GM19452 (cell line): ENCODE measurements around the gene CAPN11.
"Not testable (repeated sequence)": the region's sequence is repeated elsewhere in the genome, so short reads cannot be mapped to it uniquely, and the experiment has no call there.

ENCODE experiments used
- ATAC-seq: cut with Tn5 transposase; IDR thresholded peaks from one replicate; pipeline ENCODE4 v1.9.1; 2021; ENCODE audit not compliant: unreplicated experiment

Gene CAPN11

DNA sequence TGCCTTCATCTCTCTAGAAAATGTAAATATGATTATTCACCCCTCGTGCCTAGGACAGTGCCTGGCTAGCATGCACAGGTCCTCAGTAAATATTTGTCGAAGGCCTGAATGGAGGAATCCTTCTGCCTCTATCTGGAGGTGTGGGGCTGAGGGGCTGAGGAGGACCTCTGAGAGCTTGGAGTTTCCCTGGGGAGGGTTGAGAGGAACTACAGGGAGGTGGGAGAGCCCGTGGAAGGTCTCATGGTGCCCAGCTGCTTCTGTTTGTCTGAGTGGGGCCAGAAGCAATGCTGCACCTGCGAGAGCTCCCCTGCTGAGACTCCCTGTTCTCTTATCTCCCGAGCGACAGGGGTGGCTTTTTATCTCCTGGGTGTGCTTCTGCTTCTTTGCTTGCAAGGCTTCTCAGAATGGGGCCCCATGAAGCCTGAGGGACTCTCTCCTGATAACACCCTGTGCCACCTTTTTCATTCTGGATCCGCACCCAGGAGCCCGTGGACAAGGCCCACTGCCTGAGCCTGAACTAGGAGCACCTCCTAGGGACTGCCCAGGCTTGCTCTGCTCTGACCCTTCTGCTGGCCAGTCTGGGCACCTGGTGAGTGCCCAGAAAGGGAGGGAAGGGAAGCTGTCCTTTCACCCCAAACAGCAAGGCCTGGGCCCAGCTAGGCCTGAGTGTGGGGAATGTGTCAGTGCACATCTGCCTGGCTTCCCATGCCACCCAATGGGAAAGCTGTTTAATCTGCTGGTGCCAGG lies 67.1 kb downstream of the CAPN11 start:
- ATAC-seq, result no peak

GRCh38 chr6:44226368-44227147 lies 67.9 kb downstream of the CAPN11 start:
- ATAC-seq, result no peak

GRCh38 chr6:44227148-44227793 lies 68.7 kb downstream of the CAPN11 start:
- ATAC-seq, result no peak

DNA sequence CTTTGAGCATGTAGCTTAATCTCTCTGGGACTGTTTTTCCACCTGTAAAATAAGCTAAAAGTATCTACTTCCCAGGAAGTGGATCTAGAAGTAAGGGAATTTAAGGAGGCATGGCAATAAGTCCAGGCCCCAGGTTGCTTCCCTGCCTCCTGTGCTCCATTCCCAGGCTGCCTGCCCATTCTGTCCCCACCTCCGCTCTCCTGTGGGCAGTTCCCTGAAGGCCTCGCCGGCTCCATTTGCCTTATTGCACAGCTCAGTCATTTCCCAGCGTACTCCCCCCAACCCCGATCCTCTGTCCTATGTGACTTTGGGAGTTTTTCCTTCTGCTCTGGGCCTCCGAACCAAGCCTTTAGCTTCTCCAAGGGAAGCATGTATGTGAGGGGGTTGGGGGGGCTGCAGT lies 69.4 kb downstream of the CAPN11 start:
- no peak for ATAC-seq

GRCh38 chr6:44228433-44228832 lies 69.8 kb downstream of the CAPN11 start:
- no peak for ATAC-seq

DNA sequence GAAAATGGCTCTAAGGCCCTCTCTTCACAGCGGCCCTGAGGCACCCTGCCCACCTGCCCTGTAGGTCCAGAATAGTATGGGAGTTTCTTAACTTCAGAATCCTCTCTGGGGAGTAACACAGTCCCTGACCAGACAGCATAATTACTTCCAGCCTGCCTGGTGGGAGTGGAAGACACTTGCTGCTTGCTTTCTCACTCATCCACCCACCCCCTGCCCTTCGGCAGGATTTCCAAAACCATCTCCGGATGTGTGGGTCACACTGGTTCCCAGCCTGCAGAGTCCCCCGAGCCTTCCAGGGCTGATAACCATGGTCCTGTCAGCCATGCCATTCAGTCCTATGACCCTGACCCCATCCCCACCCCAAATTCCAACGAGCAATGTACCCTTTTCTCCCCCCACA lies 70.2 kb downstream of the CAPN11 start:
- no peak for ATAC-seq

DNA sequence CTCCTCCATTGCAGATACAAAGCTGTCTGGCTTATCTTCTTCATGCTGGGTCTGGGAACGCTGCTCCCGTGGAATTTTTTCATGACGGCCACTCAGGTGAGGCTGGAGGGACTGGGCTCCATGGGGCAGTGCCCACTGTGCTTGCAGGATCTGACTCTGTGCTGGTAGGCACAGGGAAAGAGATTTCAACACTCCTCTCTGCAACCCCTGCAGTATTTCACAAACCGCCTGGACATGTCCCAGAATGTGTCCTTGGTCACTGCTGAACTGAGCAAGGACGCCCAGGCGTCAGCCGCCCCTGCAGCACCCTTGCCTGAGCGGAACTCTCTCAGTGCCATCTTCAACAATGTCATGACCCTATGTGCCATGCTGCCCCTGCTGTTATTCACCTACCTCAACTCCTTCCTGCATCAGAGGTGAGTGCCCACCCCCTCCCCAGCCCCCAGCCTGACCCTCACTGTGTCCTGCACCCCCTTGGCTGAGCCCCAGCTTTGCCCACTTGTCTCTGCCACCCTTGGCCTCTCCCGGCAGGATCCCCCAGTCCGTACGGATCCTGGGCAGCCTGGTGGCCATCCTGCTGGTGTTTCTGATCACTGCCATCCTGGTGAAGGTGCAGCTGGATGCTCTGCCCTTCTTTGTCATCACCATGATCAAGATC lies 70.9 kb downstream of the CAPN11 start:
- no peak for ATAC-seq

- ATAC-seq, result no peak
Observed at GRCh38 chr6:44230034-44230675, 71.5 kb downstream of the CAPN11 start.

DNA sequence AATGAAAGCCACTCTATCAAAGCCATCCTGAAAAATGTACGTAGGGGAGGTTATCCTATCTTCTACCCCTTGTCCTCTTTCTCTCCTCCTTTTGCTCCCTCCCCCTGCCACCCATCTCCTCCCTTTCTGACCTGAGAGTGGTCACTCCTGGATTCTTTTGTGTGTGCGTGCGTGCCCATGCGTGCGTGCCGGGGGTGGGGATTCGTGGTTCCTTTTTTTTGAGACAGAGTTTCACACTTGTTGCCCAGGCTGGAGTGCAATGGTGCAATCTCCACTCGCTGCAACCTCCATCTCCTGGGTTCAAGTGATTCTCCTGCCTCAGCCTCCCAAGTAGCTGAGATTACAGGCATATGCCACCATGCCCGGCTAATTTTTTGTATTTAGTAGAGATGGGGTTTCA lies 72.8 kb downstream of the CAPN11 start:
- not testable (repeated sequence) for ATAC-seq

DNA sequence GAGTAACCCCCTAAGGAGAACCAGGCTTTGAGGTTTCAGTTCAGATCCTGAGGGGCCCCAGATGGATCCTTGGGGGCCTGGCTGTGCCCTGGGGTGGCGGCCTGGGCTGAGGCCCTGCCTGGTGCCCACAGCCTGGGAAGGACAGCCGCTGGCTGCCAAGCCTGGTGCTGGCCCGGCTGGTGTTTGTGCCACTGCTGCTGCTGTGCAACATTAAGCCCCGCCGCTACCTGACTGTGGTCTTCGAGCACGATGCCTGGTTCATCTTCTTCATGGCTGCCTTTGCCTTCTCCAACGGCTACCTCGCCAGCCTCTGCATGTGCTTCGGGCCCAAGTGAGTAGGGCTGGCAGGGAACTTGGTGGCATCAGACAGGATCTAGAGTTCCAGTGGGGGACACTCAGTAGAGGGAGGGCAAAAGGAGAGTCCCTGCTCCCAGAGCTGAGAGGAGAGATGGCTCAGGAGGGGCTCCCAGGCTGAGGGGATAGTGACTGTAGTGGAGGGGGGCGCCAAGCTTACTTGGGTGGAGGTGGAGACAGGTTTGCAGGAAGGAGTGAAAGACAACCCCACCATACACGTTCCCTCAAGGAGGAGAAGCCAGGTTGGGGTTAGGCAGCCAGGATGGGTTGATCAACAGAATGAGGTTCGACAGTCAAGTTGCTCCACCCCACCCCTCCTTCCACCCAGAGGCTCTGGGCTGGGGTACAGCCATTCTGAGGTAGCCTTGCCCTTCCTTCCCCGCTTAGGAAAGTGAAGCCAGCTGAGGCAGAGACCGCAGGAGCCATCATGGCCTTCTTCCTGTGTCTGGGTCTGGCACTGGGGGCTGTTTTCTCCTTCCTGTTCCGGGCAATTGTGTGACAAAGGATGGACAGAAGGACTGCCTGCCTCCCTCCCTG lies 74.3 kb downstream of the CAPN11 start:
- ATAC-seq, result no peak

DNA sequence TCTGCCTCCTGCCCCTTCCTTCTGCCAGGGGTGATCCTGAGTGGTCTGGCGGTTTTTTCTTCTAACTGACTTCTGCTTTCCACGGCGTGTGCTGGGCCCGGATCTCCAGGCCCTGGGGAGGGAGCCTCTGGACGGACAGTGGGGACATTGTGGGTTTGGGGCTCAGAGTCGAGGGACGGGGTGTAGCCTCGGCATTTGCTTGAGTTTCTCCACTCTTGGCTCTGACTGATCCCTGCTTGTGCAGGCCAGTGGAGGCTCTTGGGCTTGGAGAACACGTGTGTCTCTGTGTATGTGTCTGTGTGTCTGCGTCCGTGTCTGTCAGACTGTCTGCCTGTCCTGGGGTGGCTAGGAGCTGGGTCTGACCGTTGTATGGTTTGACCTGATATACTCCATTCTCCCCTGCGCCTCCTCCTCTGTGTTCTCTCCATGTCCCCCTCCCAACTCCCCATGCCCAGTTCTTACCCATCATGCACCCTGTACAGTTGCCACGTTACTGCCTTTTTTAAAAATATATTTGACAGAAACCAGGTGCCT lies 75.0 kb downstream of the CAPN11 start:
- no peak for ATAC-seq
